ENCODE results near the gene GTF2H3. TPM values are rescaled to one million over a fixed set of nuclear protein-coding genes. Genes with fewer than 3 reads are reported as not detected.

GTF2H3 gene
- total and polyA plus RNA-seq, 2 experiments from 2014 or later, result 9.0 to 45.6 TPM

- Histone ChIP-seq H2AFZ (no peak overlapping the region), H3K79me2 (no peaks in the 10 kb centered on the region), H3K27me3 (no peaks in the 10 kb centered on the region), H3K9me2 (replicated peaks; ENCODE audit: insufficient read depth) (no peaks in the 10 kb centered on the region), H3K9me3 (ENCODE audit: low read depth) (no peaks in the 10 kb centered on the region), H3K4me3 (no peak overlapping the region), H3K4me1 (ENCODE audit: insufficient read depth) (no peaks in the 10 kb centered on the region), H3K27ac (no peak overlapping the region), H3K4me2 (no peak overlapping the region), H3K36me3 (replicated peaks; ENCODE audit: insufficient read depth, low read depth) (no peaks in the 10 kb centered on the region), H4K20me1 (ENCODE audit: insufficient read depth, poor library complexity, severe bottlenecking) (no peaks in the 10 kb centered on the region)
- no peak for DNase-seq (ENCODE audit: low spot score)
- 100% methylated on average over 2 of the region's 2 CpGs for WGBS (ENCODE audit: low lambda C conversion rate, missing lambda C conversion rate)
- no peak for TF ChIP-seq EZH2 (IDR thresholded peaks at IDR 0.05; ENCODE audit: borderline replicate concordance)
- TF ChIP-seq EZH2phosphoT487 (IDR thresholded peaks at IDR 0.05; ENCODE audit: low read depth, severe bottlenecking, unreplicated experiment), result no peak
- TF ChIP-seq CTCF (IDR thresholded peaks at IDR 0.05; ENCODE audit: poor library complexity), result no peak
These were observed 48.0 kb downstream of the GTF2H3 start for GRCh38 chr12:123681605-123682004.

DNA sequence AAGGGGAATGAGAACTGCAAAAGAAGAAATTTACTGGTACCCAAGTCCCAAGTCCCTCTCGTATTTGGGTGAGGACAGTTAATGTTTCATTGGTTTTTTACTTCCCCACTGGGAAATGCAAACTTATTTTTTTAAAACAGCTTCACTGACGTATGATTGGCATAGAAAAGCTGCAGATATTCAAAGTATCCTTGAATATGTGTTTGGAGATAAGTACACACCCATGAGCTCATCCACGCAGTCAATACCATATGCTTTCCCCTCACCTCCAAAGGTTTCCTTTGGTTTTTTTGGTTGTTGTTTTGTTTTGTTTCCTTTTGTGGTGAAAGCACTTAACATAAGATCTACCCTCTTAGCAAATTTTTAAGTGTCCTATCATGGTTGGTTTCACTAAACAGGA is 50.3 kb downstream of the GTF2H3 start:
- no peaks in the 10 kb centered on the region for H4K20me1 ChIP-seq (ENCODE audit: insufficient read depth, poor library complexity, severe bottlenecking)
- H2AFZ ChIP-seq, result no peak overlapping the region
- no peaks in the 10 kb centered on the region for H3K79me2 ChIP-seq
- no peak overlapping the region for H3K27ac ChIP-seq
- no peaks in the 10 kb centered on the region for H3K9me2 ChIP-seq (replicated peaks; ENCODE audit: insufficient read depth)
- TF ChIP-seq EZH2phosphoT487 (IDR thresholded peaks at IDR 0.05; ENCODE audit: low read depth, severe bottlenecking, unreplicated experiment) (no peak), CTCF (IDR thresholded peaks at IDR 0.05; ENCODE audit: poor library complexity) (no peak), EZH2 (IDR thresholded peaks at IDR 0.05; ENCODE audit: borderline replicate concordance) (no peak)
- no peak for DNase-seq (ENCODE audit: low spot score)
- no peak overlapping the region for H3K4me2 ChIP-seq
- no peak overlapping the region for H3K4me3 ChIP-seq
- WGBS (ENCODE audit: low lambda C conversion rate, missing lambda C conversion rate), result 95% methylated on average over 3 of the region's 3 CpGs
- no peaks in the 10 kb centered on the region for H3K27me3 ChIP-seq
- H3K4me1 ChIP-seq (ENCODE audit: insufficient read depth), result no peaks in the 10 kb centered on the region
- H3K9me3 ChIP-seq (ENCODE audit: low read depth), result no peaks in the 10 kb centered on the region
- H3K36me3 ChIP-seq (replicated peaks; ENCODE audit: insufficient read depth, low read depth), result no peaks in the 10 kb centered on the region

DNA sequence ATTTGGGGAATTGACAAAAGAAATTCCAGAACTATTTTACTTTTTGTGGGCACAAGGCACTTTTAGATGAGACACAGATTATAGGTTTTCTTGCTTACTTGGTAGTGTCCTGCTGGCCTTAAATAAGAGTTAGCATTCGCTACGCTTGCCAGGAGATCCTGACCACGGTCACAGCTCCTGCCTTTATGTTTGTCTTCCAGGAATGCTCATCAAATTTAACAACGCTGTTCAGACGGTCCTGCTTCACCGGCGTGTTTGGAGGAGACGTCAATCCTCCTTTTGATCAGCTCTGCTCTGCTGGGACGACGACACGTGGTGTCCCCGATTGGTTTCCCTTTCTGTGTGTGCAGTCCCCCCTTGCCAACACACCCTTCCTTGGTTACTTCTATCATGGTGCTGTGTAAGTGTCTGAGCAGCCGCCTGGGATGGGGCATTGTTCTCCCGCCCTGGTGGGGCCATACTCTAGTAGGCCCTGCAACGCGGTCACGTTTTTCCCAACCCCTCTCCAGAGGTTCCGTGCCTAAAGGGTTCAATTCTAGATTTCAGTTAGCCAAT is 53.1 kb downstream of the GTF2H3 start:
- H4K20me1 ChIP-seq (ENCODE audit: insufficient read depth, poor library complexity, severe bottlenecking), result no peaks in the 10 kb centered on the region
- no peaks in the 10 kb centered on the region for H3K9me3 ChIP-seq (ENCODE audit: low read depth)
- TF ChIP-seq EZH2 (IDR thresholded peaks at IDR 0.05; ENCODE audit: borderline replicate concordance) (no peak), EZH2phosphoT487 (IDR thresholded peaks at IDR 0.05; ENCODE audit: low read depth, severe bottlenecking, unreplicated experiment) (no peak), CTCF (IDR thresholded peaks at IDR 0.05; ENCODE audit: poor library complexity) (no peak)
- no peak overlapping the region for H3K4me2 ChIP-seq
- H3K27ac ChIP-seq, result no peak overlapping the region
- H3K4me1 ChIP-seq (ENCODE audit: insufficient read depth), result no peaks in the 10 kb centered on the region
- H3K27me3 ChIP-seq, result no peaks in the 10 kb centered on the region
- no peak for DNase-seq (ENCODE audit: low spot score)
- H3K9me2 ChIP-seq (replicated peaks; ENCODE audit: insufficient read depth), result no peaks in the 10 kb centered on the region
- no peaks in the 10 kb centered on the region for H3K36me3 ChIP-seq (replicated peaks; ENCODE audit: insufficient read depth, low read depth)
- H2AFZ ChIP-seq, result no peak overlapping the region
- no peak overlapping the region for H3K4me3 ChIP-seq
- 95% methylated on average over 18 of the region's 18 CpGs for WGBS (ENCODE audit: low lambda C conversion rate, missing lambda C conversion rate)
- H3K79me2 ChIP-seq, result no peaks in the 10 kb centered on the region
